MG63 (cell line): ENCODE results near the gene SHISA4. TPM values are rescaled to one million over a fixed set of nuclear protein-coding genes. Genes with fewer than 3 reads are reported as not detected.
"Not testable (repeated sequence)": the region's sequence is repeated elsewhere in the genome, so short reads cannot be mapped to it uniquely, and the experiment has no call there.

ENCODE experiments used
- DNase-seq: peaks from one replicate; pipeline ENCODE4 v3.0.0-alpha.2; 2020
- H3K27me3 ChIP-seq: fragments of 250-450 bp; sonication (Bioruptor Pico); 2 replicates; pipeline ENCODE4 v1.5.1; 2020; ENCODE audit warnings: mild to moderate bottlenecking, moderate library complexity
- H3K36me3 ChIP-seq: fragments of 250-450 bp; sonication (Bioruptor Pico); 2 replicates; pipeline ENCODE4 v1.5.1; 2020; ENCODE audit warnings: mild to moderate bottlenecking, moderate library complexity
- H3K4me3 ChIP-seq: fragments of 250-450 bp; sonication (Bioruptor Pico); 2 replicates; pipeline ENCODE4 v1.5.1; 2020; ENCODE audit warnings: mild to moderate bottlenecking, moderate library complexity
- H3K9me3 ChIP-seq: fragments of 250-450 bp; sonication (Bioruptor Pico); 2 replicates; pipeline ENCODE4 v1.5.1; 2020; ENCODE audit warnings: mild to moderate bottlenecking, moderate library complexity
- total RNA-seq: library from RNA; depleted of rRNA; stranded (reverse); fragments of >200 nt; shearing (Covaris generic); gene quantifications from 2 replicates; pipeline ENCODE4 v1.2.3, GENCODE V29; 2014; ENCODE audit warnings: low replicate concordance; rRNA removed

SHISA4 gene
- total RNA-seq, 1 experiment from 2014 or later = 28.8 TPM

GRCh38 chr1:201937624-201938213 lies 49.0 kb downstream of the SHISA4 start:
- Histone ChIP-seq H3K9me3 (peaks cover 3% of the 10 kb centered on the region), H3K36me3 (no peaks in the 10 kb centered on the region), H3K4me3 (no peak overlapping the region), H3K27me3 (no peaks in the 10 kb centered on the region)
- DNase-seq = no peak

GRCh38 chr1:201938440-201939035 lies 49.8 kb downstream of the SHISA4 start:
- H3K36me3 ChIP-seq = no peaks in the 10 kb centered on the region
- no peak for DNase-seq
- H3K27me3 ChIP-seq = no peaks in the 10 kb centered on the region
- no peak overlapping the region for H3K4me3 ChIP-seq
- H3K9me3 ChIP-seq = peaks cover 3% of the 10 kb centered on the region

GRCh38 chr1:201939148-201939547 lies 50.5 kb downstream of the SHISA4 start:
- H3K9me3 ChIP-seq = peaks cover 3% of the 10 kb centered on the region
- no peak for DNase-seq
- no peaks in the 10 kb centered on the region for H3K27me3 ChIP-seq
- H3K36me3 ChIP-seq = no peaks in the 10 kb centered on the region
- no peak overlapping the region for H3K4me3 ChIP-seq

- no peak overlapping the region for H3K4me3 ChIP-seq
- H3K9me3 ChIP-seq = peaks cover 3% of the 10 kb centered on the region
- H3K27me3 ChIP-seq = no peaks in the 10 kb centered on the region
- no peak for DNase-seq
- no peaks in the 10 kb centered on the region for H3K36me3 ChIP-seq
Observed at GRCh38 chr1:201939574-201939973, 50.9 kb downstream of the SHISA4 start.

- H3K4me3 ChIP-seq, H3K27me3 ChIP-seq, DNase-seq, H3K9me3 ChIP-seq, H3K36me3 ChIP-seq: not testable (repeated sequence)
Observed at GRCh38 chr1:201940316-201940715, 51.6 kb downstream of the SHISA4 start.

- peaks cover 3% of the 10 kb centered on the region for H3K9me3 ChIP-seq
- DNase-seq = no peak
- H3K27me3 ChIP-seq = no peaks in the 10 kb centered on the region
- H3K4me3 ChIP-seq = no peak overlapping the region
- no peaks in the 10 kb centered on the region for H3K36me3 ChIP-seq
Observed at GRCh38 chr1:201941420-201942128, 52.9 kb downstream of the SHISA4 start.

- no peak for DNase-seq
- peaks cover 3% of the 10 kb centered on the region for H3K9me3 ChIP-seq
- no peaks in the 10 kb centered on the region for H3K36me3 ChIP-seq
- H3K4me3 ChIP-seq = no peak overlapping the region
- 0 out of 2 replicates have a peak, but pooled peaks cover 4% of the 10 kb centered on the region for H3K27me3 ChIP-seq
Observed at GRCh38 chr1:201942129-201942495, 53.4 kb downstream of the SHISA4 start.

Other genes starting within 250 kb of the SHISA4 start
- gene IPO9, start 59.7 kb upstream of the SHISA4 start, total RNA-seq = 23.8 and 32.1 TPM in 2 replicates
- 0.03 TPM in 1 of 2 replicates, not detected in the other for gene LMOD1, start 57.6 kb downstream of the SHISA4 start, total RNA-seq
- gene TIMM17A, start 66.6 kb downstream of the SHISA4 start, total RNA-seq = 97.0 and 105 TPM in 2 replicates
- 112 and 135 TPM in 2 replicates for gene RNPEP, start 93.8 kb downstream of the SHISA4 start, total RNA-seq
- gene ELF3, start 121.7 kb downstream of the SHISA4 start, total RNA-seq = not detected in 2 replicates
- not detected in 2 replicates for gene GPR37L1, start 234.0 kb downstream of the SHISA4 start, total RNA-seq